ENCODE data around the gene LENEP.
"Not testable (repeated sequence)": the region's sequence is repeated elsewhere in the genome, so short reads cannot be mapped to it uniquely, and the experiment has no call there.

The LENEP gene

DNA sequence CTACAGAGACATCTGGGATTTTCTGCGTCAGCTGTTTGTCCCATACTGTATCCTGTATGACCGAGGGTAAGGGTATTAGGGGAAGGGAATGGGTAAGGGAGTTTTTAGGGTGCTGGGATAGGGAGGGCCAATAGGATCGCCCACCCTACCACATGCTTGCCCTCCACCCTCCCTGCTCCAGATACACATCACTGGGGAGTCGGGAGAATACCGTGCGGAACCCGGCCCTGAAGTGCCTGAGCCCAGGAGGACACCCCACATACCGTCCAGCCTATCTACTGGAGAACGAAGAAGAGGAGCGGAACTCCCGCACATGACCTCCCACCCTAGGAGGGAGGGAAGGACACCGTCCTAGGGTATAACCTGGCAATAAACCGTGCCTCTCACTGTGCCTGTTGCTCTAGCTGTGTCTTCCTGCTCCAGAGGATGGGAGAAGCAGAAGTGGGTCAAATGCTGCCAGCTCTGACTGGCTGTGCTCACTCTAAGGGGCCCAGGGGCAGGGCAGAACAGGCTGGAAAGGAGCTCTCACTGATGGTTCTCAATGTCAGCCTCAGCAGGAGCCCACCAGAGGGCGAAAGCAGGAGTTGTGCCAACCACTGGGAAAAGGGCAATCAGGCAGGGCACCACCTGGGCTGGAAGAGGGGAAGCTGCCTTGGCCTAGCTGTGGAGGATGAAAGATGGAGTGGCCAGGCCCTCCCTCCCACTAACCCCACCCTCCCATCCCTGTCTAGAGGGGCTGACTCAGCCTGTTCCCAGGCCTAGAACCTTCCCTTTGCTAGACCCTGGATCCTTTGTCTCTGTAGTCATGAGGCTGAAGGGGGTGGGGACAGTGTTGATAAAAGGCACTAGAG, 440 bp upstream of the LENEP start:
- Histone ChIP-seq H3K9me3 (ENCODE audit: control extremely low read depth in 1 of 5, control insufficient read depth in 4 of 5, insufficient read depth in 2 of 5, low read depth in 1 of 5, low read length in 4 of 5) (no peaks in the 10 kb centered on the region), H3K4me3 (ENCODE audit: control insufficient read depth in 1 of 7, extremely low read depth in 1 of 7, insufficient read depth in 4 of 7, low read depth in 2 of 7, low read length in 6 of 7) (no peak overlapping the region), H3K27me3 (replicated peaks in 2 of 5; ENCODE audit: control insufficient read depth in 4 of 5, insufficient read depth in 5 of 5, low read length in 4 of 5) (no peaks in the 10 kb centered on the region), H3K36me3 (ENCODE audit: control insufficient read depth in 4 of 4, insufficient read depth in 4 of 4, low read length in 3 of 4) (peaks cover 5 to 40% (median 28%) of the 10 kb centered on the region in 4 experiments), H3K27ac (ENCODE audit: insufficient read depth in 1 of 2, low read depth in 1 of 2, low read length in 2 of 2, poor library complexity in 1 of 2, severe bottlenecking in 2 of 2) (no peak overlapping the region), H3K4me1 (ENCODE audit: control extremely low read depth in 1 of 4, control insufficient read depth in 4 of 4, insufficient read depth in 4 of 4, low read length in 3 of 4) (peaks cover 4 to 46% (median 36%) of the 10 kb centered on the region in 4 experiments)
- ChIA-PET POLR2A (no interaction called here), CTCF (interaction anchor here (0.7 to 14.0 kb wide), 12 partner anchors 8 to 86 kb away, joined by 3 to 320 read pairs (median 6); partner anchors contain the start of genes CKS1B, FLAD1, PBXIP1 and PYGO2)
- DNase-seq, result no peak
- 46% methylated on average over 2 of the region's 14 CpGs for WGBS (ENCODE audit: insufficient coverage)

DNA sequence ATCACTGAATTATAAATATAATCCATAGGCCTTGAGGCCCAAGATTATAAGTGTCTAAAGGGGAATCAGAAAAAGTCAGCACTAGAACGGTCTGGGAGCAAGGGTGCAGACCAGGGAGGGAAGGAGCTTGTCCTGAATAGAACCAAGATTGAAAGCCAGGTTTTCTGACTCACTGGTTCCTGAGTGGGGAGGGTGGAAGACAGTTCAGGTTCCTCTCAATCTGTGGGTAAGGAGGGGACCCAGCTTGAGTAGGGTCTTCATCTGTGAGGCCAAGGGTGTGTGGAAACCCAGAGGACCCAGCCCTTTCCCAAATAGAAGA, 842 bp downstream of the LENEP start:
- H3K4me3 ChIP-seq (ENCODE audit: control insufficient read depth in 1 of 7, extremely low read depth in 1 of 7, insufficient read depth in 4 of 7, low read depth in 2 of 7, low read length in 6 of 7), result no peak overlapping the region
- 77% methylated on average over 1 of the region's 1 CpG for WGBS (ENCODE audit: insufficient coverage)
- peaks cover 4 to 27% (median 15%) of the 10 kb centered on the region in 4 experiments for H3K36me3 ChIP-seq (ENCODE audit: control insufficient read depth in 4 of 4, insufficient read depth in 4 of 4, low read length in 3 of 4)
- no peak overlapping the region for H3K27ac ChIP-seq (ENCODE audit: insufficient read depth in 1 of 2, low read depth in 1 of 2, low read length in 2 of 2, poor library complexity in 1 of 2, severe bottlenecking in 2 of 2)
- H3K4me1 ChIP-seq (ENCODE audit: control extremely low read depth in 1 of 4, control insufficient read depth in 4 of 4, insufficient read depth in 4 of 4, low read length in 3 of 4), result peaks cover 4 to 59% (median 49%) of the 10 kb centered on the region in 4 experiments
- ChIA-PET POLR2A (interaction anchor here (1.0 kb wide), 1 partner anchor 11 kb away, joined by 3 read pairs; the partner anchor contains the start of gene FLAD1), CTCF (interaction anchor here (0.8 to 14.0 kb wide), 21 partner anchors 13 to 81 kb away, joined by 3 to 320 read pairs (median 5); partner anchors contain the start of genes CKS1B, FLAD1, PBXIP1 and PYGO2)
- no peaks in the 10 kb centered on the region for H3K9me3 ChIP-seq (ENCODE audit: control extremely low read depth in 1 of 5, control insufficient read depth in 4 of 5, insufficient read depth in 2 of 5, low read depth in 1 of 5, low read length in 4 of 5)
- no peaks in the 10 kb centered on the region for H3K27me3 ChIP-seq (replicated peaks in 2 of 5; ENCODE audit: control insufficient read depth in 4 of 5, insufficient read depth in 5 of 5, low read length in 4 of 5)
- DNase-seq, result no peak

DNA sequence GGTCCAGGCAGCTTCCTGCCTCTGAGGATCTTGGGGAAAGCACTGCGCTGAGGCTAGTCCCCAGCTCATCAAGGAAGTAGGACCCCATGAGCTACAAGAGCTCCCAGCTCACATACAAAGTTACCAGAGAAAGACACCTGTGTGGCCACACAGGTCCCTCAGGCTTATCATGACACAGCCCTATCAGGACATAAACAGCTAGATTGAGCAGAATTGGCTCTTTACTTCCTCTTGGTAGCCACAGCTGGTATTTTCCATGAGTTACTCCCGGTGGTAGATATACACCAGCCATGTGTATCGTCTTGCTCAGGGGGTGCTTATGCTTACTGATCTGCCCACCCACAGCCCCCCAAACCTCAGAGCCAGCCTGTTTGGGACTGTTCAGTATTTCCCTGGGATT, 1.2 kb downstream of the LENEP start:
- ChIA-PET CTCF (interaction anchor here (0.6 to 14.0 kb wide), 23 partner anchors 13 to 103 kb away, joined by 3 to 320 read pairs (median 4); partner anchors contain the start of genes CKS1B, FLAD1, PBXIP1 and PYGO2), POLR2A (interaction anchor here (0.7 to 1.0 kb wide), 2 partner anchors 11 to 23 kb away, joined by 3 read pairs; partner anchors contain the start of gene FLAD1)
- WGBS (ENCODE audit: insufficient coverage), result 39% methylated on average over 3 of the region's 3 CpGs
- Histone ChIP-seq H3K36me3 (ENCODE audit: control insufficient read depth in 4 of 4, insufficient read depth in 4 of 4, low read length in 3 of 4) (peaks cover 4 to 24% (median 12%) of the 10 kb centered on the region in 4 experiments), H3K27ac (ENCODE audit: insufficient read depth in 1 of 2, low read depth in 1 of 2, low read length in 2 of 2, poor library complexity in 1 of 2, severe bottlenecking in 2 of 2) (no peak overlapping the region), H3K27me3 (replicated peaks in 2 of 5; ENCODE audit: control insufficient read depth in 4 of 5, insufficient read depth in 5 of 5, low read length in 4 of 5) (no peaks in the 10 kb centered on the region), H3K4me3 (ENCODE audit: control insufficient read depth in 1 of 7, extremely low read depth in 1 of 7, insufficient read depth in 4 of 7, low read depth in 2 of 7, low read length in 6 of 7) (no peak overlapping the region), H3K9me3 (ENCODE audit: control extremely low read depth in 1 of 5, control insufficient read depth in 4 of 5, insufficient read depth in 2 of 5, low read depth in 1 of 5, low read length in 4 of 5) (no peaks in the 10 kb centered on the region), H3K4me1 (ENCODE audit: control extremely low read depth in 1 of 4, control insufficient read depth in 4 of 4, insufficient read depth in 4 of 4, low read length in 3 of 4) (peaks cover 4 to 61% (median 52%) of the 10 kb centered on the region in 4 experiments)
- no peak for DNase-seq

DNA sequence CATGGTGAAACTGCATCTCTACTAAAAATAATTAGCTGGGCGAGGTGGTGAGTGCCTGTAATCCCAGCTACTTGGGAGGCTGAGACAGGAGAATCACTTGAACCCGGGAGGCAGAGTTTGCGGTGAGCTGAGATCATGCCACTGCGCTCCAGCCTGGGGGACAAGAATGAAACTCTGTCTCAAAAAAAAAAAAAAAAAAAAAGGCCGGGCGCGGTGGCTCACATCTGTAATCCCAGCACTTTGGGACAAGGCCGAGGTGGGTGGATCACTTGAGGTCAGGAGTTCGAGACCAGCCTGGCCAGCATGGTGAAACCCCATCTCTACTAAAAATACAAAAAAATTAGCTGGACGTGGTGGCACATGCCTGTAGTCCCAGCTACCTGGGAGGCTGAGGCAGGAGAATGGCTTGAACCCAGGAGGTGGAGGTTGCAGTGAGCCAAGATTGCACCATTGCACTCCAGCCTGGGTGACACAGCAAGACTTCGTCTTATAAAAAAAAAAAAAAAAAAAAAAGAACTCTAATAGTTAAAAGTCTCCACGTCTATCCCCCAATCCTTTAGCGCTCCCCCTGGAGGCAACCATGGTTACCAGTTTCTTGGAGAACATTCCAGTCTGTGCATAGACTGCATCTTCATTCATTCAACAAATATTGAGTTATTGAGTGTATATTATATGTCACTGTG, 2.1 kb downstream of the LENEP start:
- not testable (repeated sequence) for H3K4me3 ChIP-seq (ENCODE audit: control insufficient read depth in 1 of 7, extremely low read depth in 1 of 7, insufficient read depth in 4 of 7, low read depth in 2 of 7, low read length in 6 of 7); H3K27me3 ChIP-seq (replicated peaks in 2 of 5; ENCODE audit: control insufficient read depth in 4 of 5, insufficient read depth in 5 of 5, low read length in 4 of 5); H3K27ac ChIP-seq (ENCODE audit: insufficient read depth in 1 of 2, low read depth in 1 of 2, low read length in 2 of 2, poor library complexity in 1 of 2, severe bottlenecking in 2 of 2); H3K9me3 ChIP-seq (ENCODE audit: control extremely low read depth in 1 of 5, control insufficient read depth in 4 of 5, insufficient read depth in 2 of 5, low read depth in 1 of 5, low read length in 4 of 5)
- ChIA-PET POLR2A (interaction anchor here (1.3 kb wide), 1 partner anchor 34 kb away, joined by 4 read pairs; the partner anchor contains the start of gene PYGO2), CTCF (interaction anchor here (0.8 to 14.0 kb wide), 12 partner anchors 13 to 315 kb away, joined by 3 to 320 read pairs (median 4); partner anchors contain the start of genes CKS1B, FLAD1 and SHC1)
- 88% methylated on average over 3 of the region's 13 CpGs for WGBS (ENCODE audit: insufficient coverage)
- DNase-seq, result peak; percentile 54 to 69 (median 55)
- Histone ChIP-seq H3K4me1 (ENCODE audit: control extremely low read depth in 1 of 4, control insufficient read depth in 4 of 4, insufficient read depth in 4 of 4, low read length in 3 of 4) (peaks cover 7 to 69% (median 60%) of the 10 kb centered on the region in 4 experiments), H3K36me3 (ENCODE audit: control insufficient read depth in 4 of 4, insufficient read depth in 4 of 4, low read length in 3 of 4) (peaks cover 0 to 15% (median 4%) of the 10 kb centered on the region in 4 experiments)

DNA sequence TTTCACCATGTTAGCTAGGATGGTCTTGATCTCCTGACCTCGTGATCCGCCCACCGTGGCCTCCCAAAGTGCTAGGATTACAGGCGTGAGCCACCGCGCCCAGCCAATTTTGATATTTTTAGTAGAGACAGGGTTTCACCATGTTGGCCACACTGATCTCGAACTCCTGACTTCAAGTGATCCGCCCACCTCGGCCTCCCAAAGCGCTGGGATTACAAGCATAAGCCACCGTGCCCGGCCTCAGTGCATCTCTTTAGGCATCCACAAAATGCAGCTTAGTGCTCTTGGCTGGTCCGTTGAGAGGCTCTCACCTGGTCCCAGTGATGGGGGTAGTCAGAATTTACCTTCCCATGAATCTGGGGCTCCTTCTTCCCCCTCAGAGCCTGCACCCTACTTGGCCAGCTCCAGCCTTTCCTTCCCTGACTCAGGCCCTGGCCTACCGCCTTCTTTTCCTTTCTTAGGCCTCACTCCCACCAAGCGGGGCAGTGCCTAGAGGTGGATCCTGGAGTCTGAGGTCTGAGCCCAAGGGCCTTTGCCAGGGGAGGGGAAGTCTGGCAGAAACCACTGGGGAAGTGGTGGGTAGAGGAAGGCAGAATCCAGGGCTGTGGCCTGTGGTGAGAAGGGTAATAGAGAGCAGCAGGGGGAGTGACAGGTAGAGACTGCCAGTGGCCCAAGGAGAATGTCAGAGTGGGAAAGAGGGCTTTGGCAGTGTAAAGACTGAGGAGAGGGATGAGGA, 3.7 kb downstream of the LENEP start:
- CTCF ChIA-PET, result interaction anchor here (1.0 to 14.0 kb wide), 11 partner anchors 11 to 63 kb away, joined by 3 to 320 read pairs (median 5); partner anchors contain the start of genes CKS1B, FLAD1, PBXIP1 and PYGO2
- H3K4me1 ChIP-seq (ENCODE audit: control extremely low read depth in 1 of 4, control insufficient read depth in 4 of 4, insufficient read depth in 4 of 4, low read length in 3 of 4), result peaks cover 7 to 83% (median 73%) of the 10 kb centered on the region in 4 experiments
- H3K27me3 ChIP-seq (replicated peaks in 2 of 5; ENCODE audit: control insufficient read depth in 4 of 5, insufficient read depth in 5 of 5, low read length in 4 of 5), result no peaks in the 10 kb centered on the region
- H3K9me3 ChIP-seq (ENCODE audit: control extremely low read depth in 1 of 5, control insufficient read depth in 4 of 5, insufficient read depth in 2 of 5, low read depth in 1 of 5, low read length in 4 of 5), result no peaks in the 10 kb centered on the region
- no peak overlapping the region for H3K27ac ChIP-seq (ENCODE audit: insufficient read depth in 1 of 2, low read depth in 1 of 2, low read length in 2 of 2, poor library complexity in 1 of 2, severe bottlenecking in 2 of 2)
- POLR2A ChIA-PET, result interaction anchor here (0.5 to 1.3 kb wide), 2 partner anchors 36 to 129 kb away, joined by 3 to 4 read pairs; partner anchors contain the start of gene PYGO2
- 76% methylated on average over 13 of the region's 15 CpGs for WGBS (ENCODE audit: insufficient coverage)
- DNase-seq, result peak; percentile 71 to 84 (median 82)
- H3K36me3 ChIP-seq (ENCODE audit: control insufficient read depth in 4 of 4, insufficient read depth in 4 of 4, low read length in 3 of 4), result peaks cover 0 to 7% (median 3%) of the 10 kb centered on the region in 4 experiments
- H3K4me3 ChIP-seq (ENCODE audit: control insufficient read depth in 1 of 7, extremely low read depth in 1 of 7, insufficient read depth in 4 of 7, low read depth in 2 of 7, low read length in 6 of 7), result peak overlapping the region in 2 of 7 experiments; percentile 28

DNA sequence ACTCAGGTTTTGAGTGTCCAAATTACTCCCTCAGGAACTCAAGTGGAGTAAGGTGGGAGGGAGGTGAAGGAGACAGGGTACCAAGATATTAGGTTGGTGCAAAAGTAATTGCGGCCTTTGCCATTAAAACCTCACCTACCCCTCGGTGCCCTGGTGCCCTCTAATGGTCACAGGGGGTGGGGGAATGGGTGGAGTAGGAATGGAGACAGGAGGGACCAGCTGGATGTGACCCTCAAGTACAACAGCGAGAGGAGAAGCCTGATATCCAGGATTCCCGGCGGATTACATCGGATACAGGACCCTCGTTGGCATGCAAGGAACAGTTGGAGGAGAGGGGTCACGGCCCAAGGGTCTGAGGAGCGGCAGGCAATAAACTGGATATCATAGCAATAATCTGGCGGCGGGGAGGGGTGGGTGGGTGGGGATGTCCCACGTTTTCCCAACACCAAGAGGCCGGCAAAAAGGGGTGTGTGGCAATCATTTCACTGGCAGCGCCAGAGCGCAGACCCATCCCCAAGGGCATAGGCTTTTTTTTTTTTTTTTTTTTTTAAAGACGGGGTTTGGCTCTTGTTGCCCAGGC, 4.9 kb downstream of the LENEP start:
- DNase-seq, result no peak
- Histone ChIP-seq H3K36me3 (ENCODE audit: control insufficient read depth in 4 of 4, insufficient read depth in 4 of 4, low read length in 3 of 4) (no peaks in the 10 kb centered on the region), H3K4me1 (ENCODE audit: control extremely low read depth in 1 of 4, control insufficient read depth in 4 of 4, insufficient read depth in 4 of 4, low read length in 3 of 4) (peaks cover 9 to 82% (median 76%) of the 10 kb centered on the region in 4 experiments), H3K27me3 (replicated peaks in 2 of 5; ENCODE audit: control insufficient read depth in 4 of 5, insufficient read depth in 5 of 5, low read length in 4 of 5) (no peaks in the 10 kb centered on the region), H3K4me3 (ENCODE audit: control insufficient read depth in 1 of 7, extremely low read depth in 1 of 7, insufficient read depth in 4 of 7, low read depth in 2 of 7, low read length in 6 of 7) (no peak overlapping the region), H3K9me3 (ENCODE audit: control extremely low read depth in 1 of 5, control insufficient read depth in 4 of 5, insufficient read depth in 2 of 5, low read depth in 1 of 5, low read length in 4 of 5) (no peaks in the 10 kb centered on the region), H3K27ac (ENCODE audit: insufficient read depth in 1 of 2, low read depth in 1 of 2, low read length in 2 of 2, poor library complexity in 1 of 2, severe bottlenecking in 2 of 2) (no peak overlapping the region)
- WGBS (ENCODE audit: insufficient coverage), result 85% methylated on average over 9 of the region's 16 CpGs
- POLR2A ChIA-PET, result interaction anchor here (1.8 kb wide), 1 partner anchor 25 kb away, joined by 6 read pairs; no protein-coding TSS in a partner anchor
- CTCF ChIA-PET, result interaction anchor here (0.7 to 14.0 kb wide), 13 partner anchors 8 to 215 kb away, joined by 3 to 320 read pairs (median 6); partner anchors contain the start of genes CKS1B, FLAD1, PBXIP1 and PYGO2
